Testis (tissue), 2 donors: Measurements from ENCODE around the gene SLC24A3.

Experiments used
- CTCF ChIP-seq, 3 experiments: fragments of 450-650 bp in 2 of 3; fragments of 200-600 bp in 1 of 3; sonication (generic) in 1 of 3; IDR thresholded peaks; one replicate each; pipeline ENCODE4 v1.5.1; 2016 to 2019; ENCODE audit warnings: antibody characterized with exemption in 3 of 3, mild to moderate bottlenecking in 2 of 3, moderate library complexity in 1 of 3
- POLR2A ChIP-seq: fragments of 450-650 bp; IDR thresholded peaks from one replicate; pipeline ENCODE4 v1.6.1; 2017; ENCODE audit warnings: antibody characterized with exemption, mild to moderate bottlenecking, moderate library complexity

- TF ChIP-seq POLR2A (no peak), CTCF (IDR thresholded peaks at IDR 0.05) (no peak)
Measured at GRCh38 chr20:19652591-19653026, 440.2 kb downstream of the SLC24A3 start.
